NCI-H2227 (cell line): ENCODE results near the gene CNP.

ENCODE experiments used
- DNase-seq: peaks from one replicate; lab custom pipeline; 2025; ENCODE audit not compliant: unreplicated experiment; lab: John Stamatoyannopoulos, UW

The CNP gene

GRCh38 chr17:41971721-41972523 is 5.3 kb downstream of the CNP start:
- no peak for DNase-seq

DNA sequence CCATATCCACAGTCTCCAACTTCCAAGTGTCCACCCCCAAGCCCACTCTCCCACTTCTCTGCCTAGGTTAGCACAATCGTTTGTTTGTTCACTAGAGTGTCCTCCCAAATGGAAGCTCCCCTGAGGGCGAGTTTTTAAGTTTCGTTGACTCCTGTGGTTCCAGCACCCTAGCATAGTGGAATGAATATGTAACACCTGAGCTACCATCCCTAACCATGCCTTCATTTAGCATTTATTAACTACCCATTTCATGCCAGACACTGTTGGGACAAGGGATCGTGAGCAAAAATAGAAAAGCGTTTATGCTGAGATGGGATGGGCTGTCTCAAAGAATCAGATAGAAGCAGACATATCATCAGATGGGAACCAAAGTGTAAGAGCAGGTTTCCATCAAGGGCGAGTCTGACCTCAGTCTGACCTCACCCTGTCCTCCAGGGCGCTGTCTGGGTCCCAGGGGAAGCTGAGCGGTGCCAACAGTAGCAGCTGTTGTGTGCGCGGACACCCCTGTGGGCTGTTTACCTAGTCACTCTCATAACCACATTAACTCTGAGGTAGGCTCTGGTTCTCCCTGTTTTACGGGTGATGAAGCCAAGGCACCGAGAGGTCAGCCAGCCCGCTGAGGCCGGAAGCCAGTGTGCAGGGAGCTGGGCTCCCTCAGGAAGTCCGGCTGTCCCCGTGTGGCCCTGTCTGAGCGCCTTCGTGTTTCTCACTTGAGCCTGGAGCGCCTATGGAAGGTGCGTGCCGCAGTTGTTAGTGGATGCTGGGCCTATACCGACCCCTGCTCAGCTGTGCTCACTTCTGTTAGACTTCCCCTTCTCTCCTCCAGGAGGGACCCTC is 6.2 kb downstream of the CNP start:
- no peak for DNase-seq

DNA sequence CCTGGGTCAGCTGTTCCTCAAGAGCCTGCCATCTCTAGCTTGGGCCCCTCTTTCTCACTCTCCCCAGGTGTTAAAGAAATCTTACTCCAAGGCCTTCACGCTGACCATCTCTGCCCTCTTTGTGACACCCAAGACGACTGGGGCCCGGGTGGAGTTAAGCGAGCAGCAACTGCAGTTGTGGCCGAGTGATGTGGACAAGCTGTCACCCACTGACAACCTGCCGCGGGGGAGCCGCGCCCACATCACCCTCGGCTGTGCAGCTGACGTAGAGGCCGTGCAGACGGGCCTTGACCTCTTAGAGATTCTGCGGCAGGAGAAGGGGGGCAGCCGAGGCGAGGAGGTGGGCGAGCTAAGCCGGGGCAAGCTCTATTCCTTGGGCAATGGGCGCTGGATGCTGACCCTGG is 6.8 kb downstream of the CNP start:
- no peak for DNase-seq

DNA sequence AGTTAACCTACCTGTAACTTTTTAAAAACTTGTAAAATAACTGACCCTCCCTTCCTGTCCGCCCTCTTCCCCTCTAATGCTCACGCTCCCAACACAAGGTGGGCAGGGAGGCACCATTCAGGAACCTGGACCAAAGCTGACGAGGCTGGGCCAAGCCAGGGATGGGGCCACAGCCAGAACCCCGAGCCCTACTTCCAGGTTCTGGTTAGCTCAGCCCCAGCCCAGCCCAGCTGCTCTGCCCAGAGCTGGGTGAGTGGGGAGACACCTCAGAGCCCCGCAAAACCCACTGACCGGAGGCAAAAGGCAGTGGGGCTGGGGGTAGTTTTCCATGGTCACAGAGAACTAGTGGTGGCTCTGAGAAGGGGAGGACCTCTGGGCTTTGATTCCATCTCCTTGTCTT is 7.4 kb downstream of the CNP start:
- no peak for DNase-seq

DNA sequence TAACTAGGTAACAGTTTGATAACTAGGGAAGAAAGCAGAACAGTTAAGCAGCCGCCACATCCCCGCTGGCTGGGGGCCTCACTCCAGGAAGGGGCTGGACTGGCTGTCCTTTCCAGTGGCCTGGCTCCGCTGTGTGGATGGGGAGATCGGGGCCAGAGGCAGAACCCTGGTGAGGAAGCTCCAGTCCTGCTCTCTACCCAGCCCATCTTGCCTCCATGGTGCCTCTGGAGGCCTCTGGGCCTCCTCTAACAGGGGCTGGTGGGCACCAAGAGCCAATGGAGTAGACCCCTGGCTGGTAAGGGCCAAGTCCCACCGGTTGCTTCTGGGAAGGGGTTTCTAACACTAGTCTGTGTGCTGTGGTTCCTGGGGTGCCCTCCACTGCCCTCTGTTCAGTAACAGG is 8.1 kb downstream of the CNP start:
- DNase-seq: no peak

- no peak for DNase-seq
Measured at GRCh38 chr17:41975099-41976083, 8.8 kb downstream of the CNP start.

- no peak for DNase-seq
Measured at GRCh38 chr17:41976142-41976768, 9.7 kb downstream of the CNP start.

DNA sequence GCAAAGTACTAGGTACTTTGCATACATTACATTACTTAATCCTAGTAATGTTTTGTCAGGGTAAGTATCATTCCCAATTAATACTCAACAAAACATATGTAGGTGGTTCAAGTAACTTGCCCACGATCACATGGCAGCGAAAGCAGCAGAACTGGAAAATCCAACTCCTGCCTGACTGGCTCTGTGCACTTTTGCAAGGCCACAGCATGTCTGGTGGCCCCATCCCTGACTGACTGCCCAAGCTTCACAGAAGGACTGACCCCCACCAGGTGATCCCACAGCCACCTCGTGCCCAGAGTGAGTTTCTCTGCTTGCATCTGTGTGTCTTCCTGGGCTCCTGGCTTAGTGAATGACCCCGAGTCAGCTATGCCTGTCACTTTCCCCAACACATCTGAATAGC is 11.4 kb downstream of the CNP start:
- DNase-seq: no peak

GRCh38 chr17:41982026-41982760 is 15.6 kb downstream of the CNP start:
- no peak for DNase-seq

- DNase-seq: no peak
Measured at GRCh38 chr17:41984454-41984853, 17.9 kb downstream of the CNP start.

DNA sequence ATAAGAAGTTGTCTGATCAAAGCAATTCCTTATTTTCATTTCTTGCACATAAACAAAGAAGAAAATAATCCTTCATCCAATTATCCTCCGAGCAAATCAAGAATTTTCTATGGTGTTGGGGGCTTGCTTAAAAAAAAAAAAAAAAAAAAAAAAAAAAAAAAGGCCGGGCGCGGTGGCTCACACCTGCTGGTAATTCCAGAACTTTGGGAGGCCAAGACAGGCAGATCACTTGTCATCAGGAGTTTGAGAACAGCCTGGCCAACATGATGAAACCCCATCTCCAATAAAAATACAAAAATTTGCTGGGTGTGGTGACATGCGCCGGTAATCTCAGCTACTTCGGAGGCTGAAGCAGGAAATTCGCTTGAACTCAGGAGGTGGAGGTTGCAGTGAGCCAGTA is 19.3 kb downstream of the CNP start:
- no peak for DNase-seq

DNA sequence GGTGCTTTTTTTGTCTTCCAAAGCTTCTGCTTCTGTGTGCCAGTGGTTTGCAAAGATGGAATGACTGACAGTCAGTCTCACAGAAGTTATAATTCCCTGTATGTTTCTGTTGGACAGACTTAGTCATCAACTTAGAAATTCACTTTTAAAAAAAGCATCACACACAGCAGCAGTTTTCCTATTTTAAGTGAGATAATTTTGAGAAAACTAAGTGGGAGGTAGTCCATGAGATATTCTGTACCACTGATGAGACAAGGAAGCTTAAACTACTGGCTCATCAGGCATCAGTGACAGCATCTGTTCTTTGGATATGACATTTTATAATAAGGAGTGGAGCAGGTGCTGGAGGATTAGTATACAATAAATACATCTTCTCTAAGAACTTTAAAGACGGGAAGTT is 20.0 kb downstream of the CNP start:
- DNase-seq: no peak

DNA sequence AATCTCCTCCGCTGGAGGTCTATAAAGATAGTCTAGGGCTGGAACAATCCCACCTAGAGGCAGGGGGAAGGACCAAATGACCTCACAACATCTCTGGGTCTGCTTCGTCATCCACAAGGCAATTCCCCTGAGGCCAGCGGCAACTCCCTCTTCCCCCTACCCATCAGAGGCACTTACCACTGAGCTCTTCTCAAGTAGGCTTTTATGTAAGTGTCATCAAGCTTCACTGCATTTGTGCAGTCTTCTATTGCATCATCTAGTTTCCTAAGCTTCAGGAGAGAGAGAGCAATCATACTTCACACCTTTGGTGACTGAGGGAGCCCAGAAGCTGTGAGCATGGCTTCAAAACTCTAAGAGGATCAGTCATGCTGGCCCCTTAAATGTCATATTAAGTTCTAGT is 21.0 kb downstream of the CNP start:
- no peak for DNase-seq

DNA sequence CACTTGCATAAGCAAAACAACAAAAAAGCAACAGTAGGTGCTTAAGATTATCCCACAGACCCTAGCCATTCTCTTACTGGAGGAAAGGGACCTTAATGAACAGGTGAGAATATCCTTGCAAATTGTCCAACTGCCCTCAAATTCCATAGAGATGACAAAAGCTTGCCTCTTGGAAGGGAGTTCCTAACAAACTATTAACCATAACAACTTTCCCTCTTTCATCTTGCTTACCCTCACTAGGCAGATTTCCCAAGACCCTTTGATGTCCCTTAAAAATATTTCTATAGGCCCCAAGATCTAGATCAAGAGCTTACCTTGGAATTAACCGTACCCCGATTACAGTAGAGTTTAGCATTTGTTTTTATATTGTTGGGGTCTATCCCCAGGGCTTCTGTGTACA is 21.8 kb downstream of the CNP start:
- no peak for DNase-seq

DNA sequence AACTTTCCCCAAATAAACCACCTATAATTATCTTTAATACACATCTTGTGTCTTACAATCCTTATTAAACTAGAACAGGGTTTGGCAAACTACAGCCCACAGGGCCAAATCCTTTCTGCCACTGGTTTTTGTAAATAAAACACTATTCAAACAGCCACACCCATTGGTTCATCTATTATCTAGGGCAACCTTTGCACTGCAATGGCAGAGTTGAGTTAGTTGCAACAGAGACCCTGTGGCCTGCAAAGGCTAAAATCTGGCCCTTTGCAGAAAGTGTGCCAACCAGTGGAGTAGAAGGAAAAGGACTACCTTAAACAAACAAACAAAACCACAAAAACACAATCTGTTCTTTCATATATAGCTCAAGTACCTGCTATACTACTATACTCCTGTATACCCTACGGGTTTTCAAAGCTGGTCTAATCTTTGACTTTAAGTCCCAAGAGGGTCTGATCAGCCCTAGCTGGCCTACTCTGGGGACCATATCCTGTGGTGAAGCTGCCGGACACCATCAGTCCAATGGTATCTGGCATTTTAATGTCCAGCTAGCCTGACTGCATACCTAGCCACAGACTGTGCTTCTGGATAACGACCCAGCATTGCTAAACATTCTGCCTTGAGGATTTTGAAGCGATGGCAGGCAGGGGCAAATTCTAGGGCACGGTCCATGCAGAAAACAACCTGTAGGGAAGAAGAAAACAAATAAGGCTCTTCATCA is 23.3 kb downstream of the CNP start:
- no peak for DNase-seq

- no peak for DNase-seq
Measured at GRCh38 chr17:41992576-41992975, 26.0 kb downstream of the CNP start.

- no peak for DNase-seq
Measured at GRCh38 chr17:41996855-41997164, 30.2 kb downstream of the CNP start.

- DNase-seq: no peak
Measured at GRCh38 chr17:41998497-41998896, 31.9 kb downstream of the CNP start.

DNA sequence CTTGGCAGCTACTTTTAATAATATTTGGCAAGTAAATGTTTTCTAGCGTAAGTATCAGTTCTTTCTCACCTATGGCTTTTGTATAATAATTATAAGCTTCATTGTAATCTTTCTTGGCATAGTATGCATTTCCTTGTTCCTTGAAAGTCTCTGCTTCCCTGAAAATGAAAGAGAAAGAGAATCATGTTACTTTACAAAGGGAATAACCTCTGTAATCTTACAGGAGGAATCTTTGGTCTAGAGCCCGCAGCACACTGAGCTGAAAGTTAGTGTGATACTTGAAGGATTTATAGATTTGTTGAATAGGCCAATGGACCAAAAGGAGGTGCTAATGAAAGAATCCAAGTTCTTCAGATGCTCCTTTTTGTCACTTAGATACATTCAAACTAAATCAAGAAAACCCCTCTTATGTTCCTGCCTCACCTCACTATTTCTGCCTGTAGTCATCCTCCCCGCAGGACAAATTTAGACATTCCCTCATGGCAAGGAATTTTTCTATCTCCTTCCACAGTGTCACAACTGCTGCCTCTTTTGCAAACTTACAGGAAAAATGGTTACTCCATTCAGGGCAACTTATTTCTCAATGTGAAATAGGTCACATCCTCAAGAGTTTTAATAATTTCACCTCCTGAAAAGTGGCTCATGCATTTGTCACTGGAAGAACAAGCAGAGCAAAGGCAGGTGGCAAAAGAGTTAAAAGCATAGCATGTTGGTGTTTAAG is 34.0 kb downstream of the CNP start:
- DNase-seq: no peak
